GM23248 (cell line): Measurements from ENCODE around the gene F10. TPM values are rescaled to one million over a fixed set of nuclear protein-coding genes. Genes with fewer than 3 reads are reported as not detected.

Experiments
- DNase-seq: peaks from one replicate; pipeline ENCODE4 v3.0.0-alpha.2; 2015
- H2AFZ ChIP-seq: fragments of 200-600 bp; sonication (generic); 2 replicates; pipeline ENCODE4 v1.6.1; 2016; ENCODE audit warnings: antibody characterized with exemption
- H3F3A ChIP-seq: fragments of 200-600 bp; sonication (generic); 2 replicates; pipeline ENCODE4 v1.6.1; 2016; ENCODE audit warnings: mild to moderate bottlenecking, antibody characterized with exemption, mixed run types; ENCODE audit not compliant: insufficient read depth
- H3K27ac ChIP-seq: fragments of 200-600 bp; sonication (generic); 2 replicates; pipeline ENCODE4 v1.5.1; 2016; ENCODE audit warnings: mild to moderate bottlenecking
- H3K27me3 ChIP-seq: fragments of 200-600 bp; sonication (generic); replicated peaks from 2 replicates; pipeline ENCODE4 v1.6.1; 2016; ENCODE audit warnings: mild to moderate bottlenecking; ENCODE audit not compliant: insufficient read depth
- H3K36me3 ChIP-seq: fragments of 200-600 bp; sonication (generic); 2 replicates; pipeline ENCODE4 v1.6.1; 2016; ENCODE audit warnings: low read depth, mild to moderate bottlenecking
- H3K4me1 ChIP-seq: fragments of 200-600 bp; sonication (generic); 2 replicates; pipeline ENCODE4 v1.6.1; 2016; ENCODE audit warnings: mild to moderate bottlenecking; ENCODE audit not compliant: insufficient read depth
- H3K4me2 ChIP-seq: fragments of 200-600 bp; sonication (generic); one replicate; pipeline ENCODE4 v1.6.1; 2016; ENCODE audit warnings: mild to moderate bottlenecking; ENCODE audit not compliant: unreplicated experiment
- H3K4me3 ChIP-seq: fragments of 200-600 bp; sonication (generic); 2 replicates; pipeline ENCODE4 v1.5.1; 2016; ENCODE audit warnings: mild to moderate bottlenecking
- H3K79me2 ChIP-seq: fragments of 200-600 bp; sonication (generic); 2 replicates; pipeline ENCODE4 v1.6.1; 2016; ENCODE audit warnings: mild to moderate bottlenecking; ENCODE audit not compliant: insufficient read depth
- H3K9ac ChIP-seq: fragments of 200-600 bp; sonication (generic); 2 replicates; pipeline ENCODE4 v1.6.1; 2016; ENCODE audit warnings: mild to moderate bottlenecking
- H3K9me2 ChIP-seq: fragments of 200-600 bp; sonication (generic); 2 replicates; pipeline ENCODE4 v1.6.1; 2016; ENCODE audit warnings: mixed run types, mild to moderate bottlenecking, moderate library complexity; ENCODE audit not compliant: insufficient read depth
- H3K9me3 ChIP-seq: fragments of 200-600 bp; sonication (generic); one replicate; pipeline ENCODE4 v1.6.1; 2017; ENCODE audit warnings: low read depth
- H4K20me1 ChIP-seq: fragments of 200-600 bp; sonication (generic); 2 replicates; pipeline ENCODE4 v1.6.0; 2016; ENCODE audit not compliant: insufficient read depth
- EZH2 ChIP-seq: fragments of 200-600 bp; sonication (generic); IDR thresholded peaks from 2 replicates; pipeline ENCODE4 v1.6.1; 2018; ENCODE audit warnings: antibody characterized with exemption, mild to moderate bottlenecking; ENCODE audit not compliant: insufficient read depth, poor library complexity, severe bottlenecking
- EZH2phosphoT487 ChIP-seq: fragments of 200-600 bp; sonication (generic); IDR thresholded peaks from 2 replicates; pipeline ENCODE4 v1.6.1; 2018; ENCODE audit warnings: antibody characterized with exemption, moderate library complexity, mild to moderate bottlenecking, low read depth; ENCODE audit not compliant: insufficient read depth
- WGBS, 2 experiments: methylation state at CpG; one replicate each; pipeline ENCODE4 v1.1.6; 2015 to 2017; ENCODE audit warnings: low lambda C conversion rate in 2 of 2, low coverage in 1 of 2; ENCODE audit errors: missing lambda C conversion rate in 2 of 2; 5-methylcytosine and 5-hydroxymethylcytosine counted together
- in situ Hi-C: fragments of 300-500 bp; cut with MboI; formaldehyde crosslinking; loops from 2 replicates; pipeline ENCODE4 v1.15.0; 2020
- polyA plus RNA-seq: library from polyadenylated mRNA; unstranded; fragments of >200 nt; fragmentation: Nextera tagmentation; extraction: Ambion mirVana; gene quantifications from 2 replicates; pipeline ENCODE4 v1.2.1, GENCODE V29; 2016
- total RNA-seq: library from RNA; depleted of rRNA; stranded (reverse); fragments of >200 nt; shearing (Covaris generic); gene quantifications from 2 replicates; pipeline ENCODE4 v1.2.3, GENCODE V29; 2014

F10 gene
- total and polyA plus RNA-seq, 2 experiments from 2014 or later = 7.8 to 9.1 TPM

GRCh38 chr13:113075711-113076110 is 46.9 kb upstream of the F10 start:
- H3K9ac ChIP-seq = no peak overlapping the region
- no peaks in the 10 kb centered on the region for H3K9me2 ChIP-seq
- no peak overlapping the region for H3K4me3 ChIP-seq
- no peaks in the 10 kb centered on the region for H3K79me2 ChIP-seq
- in situ Hi-C loops = no loop called here
- no peaks in the 10 kb centered on the region for H4K20me1 ChIP-seq
- no peaks in the 10 kb centered on the region for H3F3A ChIP-seq
- no peaks in the 10 kb centered on the region for H3K9me3 ChIP-seq
- no peak for DNase-seq
- H2AFZ ChIP-seq = no peak overlapping the region
- no peak overlapping the region for H3K27ac ChIP-seq
- no peak overlapping the region for H3K4me2 ChIP-seq
- no peaks in the 10 kb centered on the region for H3K4me1 ChIP-seq
- TF ChIP-seq EZH2phosphoT487 (no peak), EZH2 (no peak)
- H3K36me3 ChIP-seq = no peaks in the 10 kb centered on the region
- H3K27me3 ChIP-seq = peaks cover 16% of the 10 kb centered on the region; the same call in 1 of the 2 replicates
- 90 to 91% methylated on average over 17 of the region's 17 CpGs for WGBS, 2 experiments

GRCh38 chr13:113076681-113077401 is 45.8 kb upstream of the F10 start:
- WGBS, 2 experiments = 74 to 85% methylated on average over 24 to 39 of the region's 39 CpGs
- Histone ChIP-seq H3K4me3 (no peak overlapping the region), H3K9me3 (no peaks in the 10 kb centered on the region), H3K9me2 (no peaks in the 10 kb centered on the region), H3K4me1 (no peaks in the 10 kb centered on the region), H3K79me2 (no peaks in the 10 kb centered on the region), H3K4me2 (no peak overlapping the region), H2AFZ (no peak overlapping the region), H3K27ac (no peak overlapping the region), H3F3A (no peaks in the 10 kb centered on the region), H4K20me1 (no peaks in the 10 kb centered on the region), H3K27me3 (peaks cover 16% of the 10 kb centered on the region; the same call in 1 of the 2 replicates), H3K9ac (no peak overlapping the region), H3K36me3 (no peaks in the 10 kb centered on the region)
- DNase-seq = no peak
- in situ Hi-C loops = no loop called here
- TF ChIP-seq EZH2phosphoT487 (no peak), EZH2 (no peak)

GRCh38 chr13:113077566-113077952 is 45.0 kb upstream of the F10 start:
- in situ Hi-C loops = no loop called here
- Histone ChIP-seq H3K79me2 (no peaks in the 10 kb centered on the region), H3K9ac (no peak overlapping the region), H4K20me1 (no peaks in the 10 kb centered on the region), H3K36me3 (no peaks in the 10 kb centered on the region), H2AFZ (no peak overlapping the region), H3K27me3 (peaks cover 11% of the 10 kb centered on the region; the same call in 1 of the 2 replicates), H3K4me3 (no peak overlapping the region), H3K4me1 (no peaks in the 10 kb centered on the region), H3K9me2 (no peaks in the 10 kb centered on the region), H3K27ac (no peak overlapping the region), H3K4me2 (no peak overlapping the region), H3F3A (no peaks in the 10 kb centered on the region), H3K9me3 (no peaks in the 10 kb centered on the region)
- 73 to 75% methylated on average over 20 of the region's 20 CpGs for WGBS, 2 experiments
- DNase-seq = no peak
- no peak for TF ChIP-seq EZH2phosphoT487
- no peak for TF ChIP-seq EZH2

- Histone ChIP-seq H3K27me3 (peaks cover 6% of the 10 kb centered on the region; the same call in 1 of the 2 replicates), H3K36me3 (no peaks in the 10 kb centered on the region), H3K4me1 (no peaks in the 10 kb centered on the region), H4K20me1 (no peaks in the 10 kb centered on the region), H3F3A (no peaks in the 10 kb centered on the region), H2AFZ (no peak overlapping the region), H3K9me3 (no peaks in the 10 kb centered on the region), H3K9me2 (no peaks in the 10 kb centered on the region), H3K9ac (no peak overlapping the region), H3K4me2 (no peak overlapping the region), H3K79me2 (no peaks in the 10 kb centered on the region), H3K4me3 (no peak overlapping the region), H3K27ac (no peak overlapping the region)
- 73 to 81% methylated on average over 28 to 42 of the region's 42 CpGs for whole genome bisulfite sequencing, 2 experiments
- TF ChIP-seq EZH2phosphoT487 (no peak), EZH2 (no peak)
- DNase-seq = no peak
- in situ Hi-C loops = no loop called here
Measured at GRCh38 chr13:113077953-113078901, 44.4 kb upstream of the F10 start.
